A549 (cell line): ENCODE measurements around the gene DLG2. TPM values are rescaled to one million over a fixed set of nuclear protein-coding genes. Genes with fewer than 3 reads are reported as not detected.

Experiments
- ATAC-seq, 2 experiments: fragments of 200-7000 bp in 1 of 2; fragments of >200 bp in 1 of 2; cut with Nextera tagmentation in 1 of 2; cut with Tn5 transposase in 1 of 2; 3 replicates each; pipeline versions ENCODE4 v1.8.0 to v1.9.1; 2018 to 2020; ENCODE audit warnings: mild to moderate bottlenecking in 1 of 2, moderate library complexity in 1 of 2
- CTCF ChIA-PET: fragments of 300-600 bp; sonication (Branson Sonifier 250); formaldehyde crosslinking; extraction: SDS; loops from one replicate; lab custom pipeline; 2021; ENCODE audit warnings: antibody characterized with exemption, inconsistent platforms; lab: Yijun Ruan, JAX
- POLR2A ChIA-PET: fragments of 350-600 bp; formaldehyde crosslinking; extraction: SDS; loops from one replicate; lab custom pipeline; 2021; ENCODE audit warnings: antibody characterized with exemption, inconsistent platforms; lab: Yijun Ruan, JAX
- DNase-seq, 2 experiments: peaks; one replicate each; pipeline versions ENCODE4 v3.0.0 to v3.0.0-alpha.2; 2011 to 2016; ENCODE audit warnings: low read depth in 1 of 2, low spot score in 1 of 2
- FAIRE-seq: peaks from 2 replicates; lab custom pipeline; 2011; peaks lifted over from hg19 to GRCh38; lab: Jason Lieb, UNC
- H3K27ac ChIP-seq, 2 experiments: fragments of >200 bp; sonication (Bioruptor Twin); formaldehyde crosslinking; 3 replicates each; pipeline ENCODE4 v1.5.1; 2016 to 2017
- H3K4me1 ChIP-seq: fragments of >200 bp; sonication (Bioruptor Twin); formaldehyde crosslinking; 3 replicates; pipeline ENCODE4 v1.6.1; 2016
- H3K4me2 ChIP-seq: fragments of >200 bp; sonication (Bioruptor Twin); formaldehyde crosslinking; 3 replicates; pipeline ENCODE4 v1.6.1; 2016
- H3K4me3 ChIP-seq: fragments of >200 bp; sonication (Bioruptor Twin); formaldehyde crosslinking; 3 replicates; pipeline ENCODE4 v1.5.1; 2016
- H3K9me3 ChIP-seq: fragments of >200 bp; sonication (Bioruptor Twin); formaldehyde crosslinking; 3 replicates; pipeline ENCODE4 v1.6.1; 2016
- ATOH8 ChIP-seq: fragments of 250-450 bp; sonication (Bioruptor Pico); IDR thresholded peaks from 2 replicates; pipeline ENCODE4 v1.5.0; 2020; ENCODE audit warnings: low read depth, mild to moderate bottlenecking, moderate library complexity
- CHD2 ChIP-seq: fragments of 150-350 bp; IDR thresholded peaks from 2 replicates; pipeline ENCODE4 v1.6.1; 2014; ENCODE audit warnings: low read length; ENCODE audit not compliant: partially characterized antibody
- CHD4 ChIP-seq: fragments of 200-600 bp; sonication (generic); IDR thresholded peaks from 2 replicates; pipeline ENCODE4 v1.6.1; 2016; ENCODE audit warnings: antibody characterized with exemption, mild to moderate bottlenecking, borderline replicate concordance
- EP300 ChIP-seq, 2 experiments: fragments of >200 bp; sonication (Bioruptor Twin); formaldehyde crosslinking; IDR thresholded peaks; 2 replicates in 1 of 2; 3 replicates in 1 of 2; pipeline ENCODE4 v1.6.1; 2016 to 2017
- FOSL2 ChIP-seq, 2 experiments: fragments of 450-650 bp in 1 of 2; fragments of >200 bp in 1 of 2; sonication (Bioruptor Twin) in 1 of 2; formaldehyde crosslinking; IDR thresholded peaks; 2 replicates each; pipeline versions ENCODE4 v1.5.0 to v1.6.1; 2016 to 2020; ENCODE audit warnings: mild to moderate bottlenecking in 1 of 2, moderate library complexity in 1 of 2
- JUN ChIP-seq, 2 experiments: fragments of >200 bp; sonication (Bioruptor Twin); formaldehyde crosslinking; IDR thresholded peaks; 2 replicates in 1 of 2; 3 replicates in 1 of 2; pipeline ENCODE4 v1.6.1; 2016 to 2017
- JUNB ChIP-seq: fragments of >200 bp; sonication (Bioruptor Twin); formaldehyde crosslinking; IDR thresholded peaks from 2 replicates; pipeline ENCODE4 v1.6.1; 2016
- KDM1A ChIP-seq: fragments of 200-600 bp; sonication (generic); IDR thresholded peaks from 2 replicates; pipeline ENCODE4 v1.6.1; 2016; ENCODE audit warnings: low read depth, mild to moderate bottlenecking
- MAFK ChIP-seq: fragments of 450-650 bp; IDR thresholded peaks from 2 replicates; pipeline ENCODE4 v1.6.1; 2014; ENCODE audit not compliant: partially characterized antibody
- MAZ ChIP-seq: fragments of 150-350 bp; IDR thresholded peaks from 2 replicates; pipeline ENCODE4 v1.6.1; 2014; ENCODE audit warnings: antibody characterized with exemption, low read depth, low read length, borderline replicate concordance
- NPAS2 ChIP-seq: fragments of 250-450 bp; sonication (Bioruptor Pico); IDR thresholded peaks from 2 replicates; pipeline ENCODE4 v1.8.0; 2022; ENCODE audit warnings: mild to moderate bottlenecking, moderate library complexity, borderline replicate concordance
- NR3C1 ChIP-seq: fragments of >200 bp; sonication (Bioruptor Twin); formaldehyde crosslinking; IDR thresholded peaks from 3 replicates; pipeline ENCODE4 v1.6.1; 2017
- PHF8 ChIP-seq: fragments of 200-600 bp; sonication (generic); IDR thresholded peaks from 2 replicates; pipeline ENCODE4 v1.6.1; 2016; ENCODE audit warnings: low read depth, mild to moderate bottlenecking, antibody characterized with exemption, moderate library complexity, borderline replicate concordance
- RARB ChIP-seq: fragments of 250-450 bp; sonication (Bioruptor Pico); IDR thresholded peaks from 2 replicates; pipeline ENCODE4 v1.8.0; 2021; ENCODE audit warnings: mild to moderate bottlenecking, moderate library complexity
- REST ChIP-seq: fragments of 200-600 bp; sonication (generic); IDR thresholded peaks from 2 replicates; pipeline ENCODE4 v1.6.1; 2016; ENCODE audit warnings: antibody characterized with exemption, mild to moderate bottlenecking, moderate library complexity
- SREBF2 ChIP-seq: fragments of 450-650 bp; IDR thresholded peaks from 2 replicates; pipeline ENCODE4 v1.6.1; 2014; ENCODE audit warnings: mild to moderate bottlenecking, moderate library complexity
- ZNF302 ChIP-seq: fragments of 250-450 bp; sonication (Bioruptor Pico); IDR thresholded peaks from 2 replicates; pipeline ENCODE4 v1.9.0; 2021; ENCODE audit warnings: inconsistent platforms, mild to moderate bottlenecking, moderate library complexity
- WGBS: methylation state at CpG from one replicate; pipeline ENCODE4 v1.1.6; 2017; ENCODE audit errors: missing lambda C conversion rate; 5-methylcytosine and 5-hydroxymethylcytosine counted together
- polyA plus RNA-seq, 4 experiments: library from polyadenylated mRNA; depleted of rRNA in 3 of 4; stranded (reverse); fragments of >200 nt; fragmentation: RNase III in 1 of 4; extraction: RNeasy Plus Mini Kit Qiagen cat#74134 plus additional on column Dnase treatment in 1 of 4; gene quantifications; 2 replicates in 3 of 4; 3 replicates in 1 of 4; pipeline ENCODE4 v1.2.3, GENCODE V29; 2011 to 2017

Gene DLG2
- polyA plus RNA-seq, 2 of the 4 experiments (the other 2 are of a cell fraction) = 0.26 to 0.79 TPM

- Histone ChIP-seq H3K9me3 (no peaks in the 10 kb centered on the region), H3K4me1 (no peaks in the 10 kb centered on the region), H3K4me3 (no peak overlapping the region), H3K27ac (no peak overlapping the region)
- no peak for DNase-seq
- POLR2A ChIA-PET = no interaction called here
- no peak for TF ChIP-seq JUNB
- TF ChIP-seq JUN (IDR thresholded peaks at IDR 0.05) = no peak
- TF ChIP-seq PHF8 = no peak
- no peak for TF ChIP-seq CHD2
- no peak for TF ChIP-seq KDM1A
- TF ChIP-seq ZNF302 = no peak
- TF ChIP-seq SREBF2 = no peak
- TF ChIP-seq MAFK = no peak
- no peak for TF ChIP-seq MAZ
- TF ChIP-seq NR3C1 = no peak
- no peak for TF ChIP-seq CHD4
- TF ChIP-seq, all 56 proteins: peak for 0
- WGBS = 20% methylated on average over 3 of the region's 3 CpGs
- CTCF ChIA-PET = interaction anchor here (1.1 kb wide), 1 partner anchor 296 kb away, joined by 4 read pairs; no protein-coding TSS in a partner anchor
- ATAC-seq (no peak), FAIRE-seq (no peak)
- H3K4me2 ChIP-seq = no peak overlapping the region
These were observed 1530.0 kb downstream of the DLG2 start for GRCh38 chr11:84097186-84097585.

GRCh38 chr11:84091212-84091986, 1535.7 kb downstream of the DLG2 start:
- Histone ChIP-seq H3K9me3 (no peaks in the 10 kb centered on the region), H3K4me3 (no peak overlapping the region)
- no peak for TF ChIP-seq RARB (CRISPR knock-in tag)
- no peak for TF ChIP-seq NPAS2 (CRISPR knock-in tag)
- no peak for TF ChIP-seq PHF8
- TF ChIP-seq MAZ = no peak
- no peak for TF ChIP-seq ATOH8 (CRISPR knock-in tag)
- no peak for TF ChIP-seq EP300 (IDR thresholded peaks at IDR 0.05)
- no peak for TF ChIP-seq FOSL2 (IDR thresholded peaks at IDR 0.05)
- TF ChIP-seq FOSL2 (CRISPR knock-in tag; IDR thresholded peaks at IDR 0.05) = no peak
- no peak for TF ChIP-seq REST
- TF ChIP-seq, all 56 proteins: peak for 0
- ChIA-PET POLR2A (no interaction called here), CTCF (no interaction called here)
- WGBS = 18% methylated on average over 7 of the region's 7 CpGs
- ATAC-seq = no peak
- Histone ChIP-seq H3K27ac (no peak overlapping the region), H3K4me2 (no peak overlapping the region), H3K4me1 (no peaks in the 10 kb centered on the region)
- no peak for DNase-seq
- FAIRE-seq = no peak
